GM12801 (cell line): ENCODE measurements around the gene TGIF1.

Source experiments
- CTCF ChIP-seq: IDR thresholded peaks from one replicate; pipeline ENCODE4 v1.5.1; 2011; ENCODE audit warnings: control low read depth; ENCODE audit not compliant: insufficient read length; ENCODE audit errors: extremely low read depth

Gene TGIF1

GRCh38 chr18:3468833-3469232 lies 18.9 kb downstream of the TGIF1 start:
- no peak for TF ChIP-seq CTCF

GRCh38 chr18:3471141-3471648 lies 21.2 kb downstream of the TGIF1 start:
- TF ChIP-seq CTCF: no peak

GRCh38 chr18:3472681-3473544 lies 22.9 kb downstream of the TGIF1 start:
- TF ChIP-seq CTCF: no peak

- no peak for TF ChIP-seq CTCF
These were observed 28.4 kb downstream of the TGIF1 start for GRCh38 chr18:3478262-3478978.

- no peak for TF ChIP-seq CTCF
These were observed 30.1 kb downstream of the TGIF1 start for GRCh38 chr18:3479978-3480509.

- TF ChIP-seq CTCF: no peak
These were observed 31.0 kb downstream of the TGIF1 start for GRCh38 chr18:3480827-3481573.

GRCh38 chr18:3481696-3482210 lies 31.8 kb downstream of the TGIF1 start:
- no peak for TF ChIP-seq CTCF
